Neutrophil (primary cell): ENCODE measurements around the gene PPME1.

Experiments used
- H3K27ac ChIP-seq: fragments of 200-600 bp; sonication (generic); 2 replicates; pipeline ENCODE4 v1.5.1; 2016; ENCODE audit warnings: mild to moderate bottlenecking, moderate library complexity
- H3K27me3 ChIP-seq: fragments of 200-600 bp; sonication (generic); 2 replicates; pipeline ENCODE4 v1.6.0; 2016; ENCODE audit warnings: mild to moderate bottlenecking
- H3K36me3 ChIP-seq: fragments of 200-600 bp; sonication (generic); 2 replicates; pipeline ENCODE4 v1.5.1; 2017
- H3K4me1 ChIP-seq, 2 experiments: fragments of 200-600 bp in 1 of 2; sonication (generic) in 1 of 2; 1 replicate in 1 of 2; 2 replicates in 1 of 2; pipeline versions ENCODE4 v1.5.1 to v1.6.1; 2013 to 2016; ENCODE audit warnings: low read depth in 1 of 2, low read length in 1 of 2, mild to moderate bottlenecking in 1 of 2, moderate library complexity in 1 of 2; ENCODE audit not compliant: control insufficient read depth in 1 of 2, insufficient read depth in 1 of 2
- H3K4me3 ChIP-seq, 2 experiments: fragments of 200-600 bp in 1 of 2; sonication (generic) in 1 of 2; 1 replicate in 1 of 2; 2 replicates in 1 of 2; pipeline ENCODE4 v1.5.1; 2013 to 2016; ENCODE audit warnings: low read depth in 1 of 2, low read length in 1 of 2, mild to moderate bottlenecking in 1 of 2, moderate library complexity in 1 of 2
- H3K9me3 ChIP-seq: fragments of 200-600 bp; sonication (generic); 2 replicates; pipeline ENCODE4 v1.5.1; 2016
- TF ChIP-seq, protein P1 (sequence below): fragments of 200-600 bp; sonication (generic); IDR thresholded peaks from 2 replicates; pipeline ENCODE4 v1.5.1; 2016; ENCODE audit warnings: antibody characterized with exemption

The PPME1 gene

DNA sequence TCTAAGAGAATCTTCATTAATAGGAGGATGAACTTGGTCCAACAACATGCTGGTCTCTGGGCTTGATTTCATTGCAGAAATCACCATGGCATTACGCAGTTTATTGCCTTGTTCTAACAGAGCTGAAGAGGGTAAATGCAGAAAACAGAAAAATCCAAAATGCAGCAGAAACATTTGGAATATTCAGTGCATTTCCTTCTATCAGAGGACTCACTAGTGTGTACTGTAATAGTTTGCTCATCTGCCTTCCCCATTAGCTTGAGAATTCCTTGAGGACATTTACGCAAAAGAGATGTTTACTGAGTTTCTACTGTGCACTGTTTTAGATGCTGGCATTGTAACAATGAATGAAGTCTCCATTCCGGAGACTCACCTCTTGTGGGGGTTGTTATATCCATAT lies 37.7 kb upstream of the PPME1 start:
- no peaks in the 10 kb centered on the region for H3K27me3 ChIP-seq
- TF ChIP-seq, protein P1, sequence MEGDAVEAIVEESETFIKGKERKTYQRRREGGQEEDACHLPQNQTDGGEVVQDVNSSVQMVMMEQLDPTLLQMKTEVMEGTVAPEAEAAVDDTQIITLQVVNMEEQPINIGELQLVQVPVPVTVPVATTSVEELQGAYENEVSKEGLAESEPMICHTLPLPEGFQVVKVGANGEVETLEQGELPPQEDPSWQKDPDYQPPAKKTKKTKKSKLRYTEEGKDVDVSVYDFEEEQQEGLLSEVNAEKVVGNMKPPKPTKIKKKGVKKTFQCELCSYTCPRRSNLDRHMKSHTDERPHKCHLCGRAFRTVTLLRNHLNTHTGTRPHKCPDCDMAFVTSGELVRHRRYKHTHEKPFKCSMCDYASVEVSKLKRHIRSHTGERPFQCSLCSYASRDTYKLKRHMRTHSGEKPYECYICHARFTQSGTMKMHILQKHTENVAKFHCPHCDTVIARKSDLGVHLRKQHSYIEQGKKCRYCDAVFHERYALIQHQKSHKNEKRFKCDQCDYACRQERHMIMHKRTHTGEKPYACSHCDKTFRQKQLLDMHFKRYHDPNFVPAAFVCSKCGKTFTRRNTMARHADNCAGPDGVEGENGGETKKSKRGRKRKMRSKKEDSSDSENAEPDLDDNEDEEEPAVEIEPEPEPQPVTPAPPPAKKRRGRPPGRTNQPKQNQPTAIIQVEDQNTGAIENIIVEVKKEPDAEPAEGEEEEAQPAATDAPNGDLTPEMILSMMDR: no peak

GRCh38 chr11:74134661-74135060 lies 36.4 kb upstream of the PPME1 start:
- no peak overlapping the region for H3K27ac ChIP-seq
- no peak overlapping the region for H3K4me3 ChIP-seq
- H3K9me3 ChIP-seq: no peaks in the 10 kb centered on the region
- H3K27me3 ChIP-seq: no peaks in the 10 kb centered on the region
- H3K4me1 ChIP-seq: no peaks in the 10 kb centered on the region
- peaks cover 65% of the 10 kb centered on the region for H3K36me3 ChIP-seq
- TF ChIP-seq, protein P1: no peak

More for the DNA sequence above, 37.7 kb upstream of the PPME1 start:
- Histone ChIP-seq H3K4me1 (no peaks in the 10 kb centered on the region), H3K27ac (no peak overlapping the region), H3K36me3 (peaks cover 60% of the 10 kb centered on the region), H3K4me3 (no peak overlapping the region), H3K9me3 (no peaks in the 10 kb centered on the region)

DNA sequence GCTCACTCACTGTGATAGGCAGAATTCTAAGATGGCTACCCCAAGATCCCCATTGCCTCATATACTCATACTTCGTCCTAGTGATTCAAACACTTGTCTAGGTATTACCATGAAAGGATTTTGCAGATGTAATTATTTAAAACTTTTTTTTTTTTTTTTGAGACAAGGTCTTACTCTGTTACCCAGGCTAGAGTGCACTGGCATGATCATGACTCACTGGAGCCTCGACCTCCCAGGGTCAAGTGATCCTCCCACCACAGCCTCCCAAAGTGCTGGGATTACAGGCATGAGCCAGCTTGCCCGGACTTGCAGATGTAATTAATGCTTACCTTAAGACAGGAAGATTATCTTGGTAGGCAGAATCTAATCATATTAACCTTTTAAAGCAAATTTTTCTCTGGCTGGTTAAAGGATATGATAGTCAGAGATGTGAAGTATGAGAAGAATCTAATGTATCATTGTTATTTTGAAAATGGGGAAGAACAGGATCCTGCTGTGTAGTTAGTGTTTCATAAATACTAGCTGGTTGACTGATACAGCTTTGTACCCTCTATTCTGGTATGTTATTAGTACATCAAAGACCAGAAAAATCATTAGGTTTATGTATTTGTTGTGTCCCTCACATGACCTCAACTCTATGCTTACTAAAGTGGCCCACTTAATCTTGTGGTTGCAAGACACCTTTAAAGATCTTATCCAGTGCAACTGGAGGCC lies 35.8 kb upstream of the PPME1 start:
- Histone ChIP-seq H3K27ac (no peak overlapping the region), H3K27me3 (no peaks in the 10 kb centered on the region), H3K36me3 (peaks cover 65% of the 10 kb centered on the region), H3K9me3 (no peaks in the 10 kb centered on the region), H3K4me1 (no peaks in the 10 kb centered on the region), H3K4me3 (no peak overlapping the region)
- TF ChIP-seq, protein P1: no peak

DNA sequence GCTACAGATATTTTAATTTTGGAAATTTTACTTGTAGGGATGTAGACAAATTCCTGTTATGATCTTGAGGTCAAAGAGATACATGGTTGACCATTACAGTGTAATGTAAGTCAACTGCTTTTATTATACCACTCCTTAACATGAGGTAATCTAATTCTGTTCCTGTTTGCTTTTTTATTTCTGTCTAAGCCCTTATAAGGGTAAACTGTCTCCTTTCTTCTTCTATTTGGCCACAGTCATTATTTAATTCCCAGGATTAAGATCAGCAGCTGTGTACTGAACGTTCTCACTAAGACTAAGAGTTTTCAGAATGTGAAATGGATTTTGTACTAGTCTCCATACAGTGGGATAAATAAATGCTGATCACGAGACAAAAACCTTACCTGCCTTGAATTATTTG lies 33.1 kb upstream of the PPME1 start:
- TF ChIP-seq, protein P1: no peak
- Histone ChIP-seq H3K4me3 (no peak overlapping the region), H3K27ac (no peak overlapping the region), H3K27me3 (no peaks in the 10 kb centered on the region), H3K4me1 (no peaks in the 10 kb centered on the region), H3K36me3 (peaks cover 49% of the 10 kb centered on the region), H3K9me3 (no peaks in the 10 kb centered on the region)

DNA sequence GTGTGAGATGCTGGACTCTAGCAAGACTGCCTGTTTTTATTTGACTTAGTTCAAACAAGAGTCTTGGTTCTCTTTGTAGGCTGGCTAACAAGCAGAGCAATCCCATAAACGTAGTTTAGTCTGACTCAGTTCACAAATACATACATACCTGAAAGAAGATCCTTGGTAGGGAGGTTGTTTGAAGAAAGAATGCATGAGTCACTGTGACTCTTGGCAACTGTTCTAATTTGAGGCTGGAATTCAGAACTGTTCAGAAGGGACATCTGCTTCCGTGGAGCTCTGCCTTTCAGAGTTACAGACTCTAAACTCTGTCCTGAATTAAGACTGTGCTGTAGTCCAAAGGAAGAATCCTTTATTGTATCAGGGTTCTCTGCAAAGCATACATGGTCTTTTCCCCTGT lies 32.5 kb upstream of the PPME1 start:
- Histone ChIP-seq H3K4me3 (no peak overlapping the region), H3K27ac (no peak overlapping the region)
- TF ChIP-seq, protein P1: no peak

More for the DNA sequence above, 32.5 kb upstream of the PPME1 start:
- Histone ChIP-seq H3K9me3 (no peaks in the 10 kb centered on the region), H3K4me1 (no peaks in the 10 kb centered on the region), H3K27me3 (no peaks in the 10 kb centered on the region), H3K36me3 (peaks cover 43% of the 10 kb centered on the region)
